Measurements from ENCODE around the gene TFAP2B. TPM values are rescaled to one million over a fixed set of nuclear protein-coding genes. Genes with fewer than 3 reads are reported as not detected.

Gene TFAP2B
- total RNA-seq (2022) = not detected in 2 replicates
- not detected for Bru-seq, nascent RNA
- not detected for BruChase-seq, experiment 1, labeled RNA remaining after a 6-hour chase
- not detected for BruChase-seq, experiment 2, labeled RNA remaining after a 2-hour chase
- long read RNA-seq = 0 reads

GRCh38 chr6:50818673-50819072 is at the start of gene TFAP2B:
Gene TFAP2B (plus strand): TSS chr6:50818871. CDS start chr6:50818892, 21 bp downstream.
- Mint-ChIP-seq H3K4me3 (ENCODE audit: low read depth, unreplicated experiment) (peak within 1 kb of the TSS; percentile 79), H3K27ac (ENCODE audit: unreplicated experiment) (no peak within 1 kb of the TSS), H3K9me3 (ENCODE audit: low read depth, unreplicated experiment) (no peaks in the 10 kb centered on the region), H3K36me3 (ENCODE audit: insufficient read depth, unreplicated experiment) (peaks cover 8% of the 10 kb centered on the region), H3K27me3 (ENCODE audit: unreplicated experiment) (peaks cover 87% of the 10 kb centered on the region), H3K4me1 (ENCODE audit: low read depth, unreplicated experiment) (peaks cover 31% of the 10 kb centered on the region)
- no peak for DNase-seq
- TF ChIP-seq CTCF (IDR thresholded peaks at IDR 0.05; ENCODE audit: unreplicated experiment) = no peak
- intact Hi-C loops (cut with micrococcal nuclease; ENCODE audit: unreplicated experiment) = loop anchor here (10.0 kb wide), 4 partner anchors 206 to 1206 kb away; no protein-coding TSS in a partner anchor
- CTCF ChIA-PET = no interaction called here
- no TSS peak for BruUV-seq (replicated peaks)

- Mint-ChIP-seq H3K4me1 (ENCODE audit: low read depth, unreplicated experiment) (no peaks in the 10 kb centered on the region), H3K4me3 (ENCODE audit: low read depth, unreplicated experiment) (no peak overlapping the region), H3K36me3 (ENCODE audit: insufficient read depth, unreplicated experiment) (no peaks in the 10 kb centered on the region), H3K27ac (ENCODE audit: unreplicated experiment) (no peak overlapping the region), H3K9me3 (ENCODE audit: low read depth, unreplicated experiment) (peaks cover 3% of the 10 kb centered on the region), H3K27me3 (ENCODE audit: unreplicated experiment) (no peaks in the 10 kb centered on the region)
- DNase-seq = no peak
- no peak for TF ChIP-seq CTCF (IDR thresholded peaks at IDR 0.05; ENCODE audit: unreplicated experiment)
- CTCF ChIA-PET = no interaction called here
- intact Hi-C loops (cut with micrococcal nuclease; ENCODE audit: unreplicated experiment) = no loop called here
- no TSS peak for BruUV-seq (replicated peaks)
Measured at GRCh38 chr6:50778696-50779095, 40.0 kb upstream of the TFAP2B start.

- BruUV-seq (replicated peaks) = no TSS peak
- Mint-ChIP-seq H3K9me3 (ENCODE audit: low read depth, unreplicated experiment) (peaks cover 3% of the 10 kb centered on the region), H3K27me3 (ENCODE audit: unreplicated experiment) (no peaks in the 10 kb centered on the region), H3K36me3 (ENCODE audit: insufficient read depth, unreplicated experiment) (no peaks in the 10 kb centered on the region), H3K4me3 (ENCODE audit: low read depth, unreplicated experiment) (no peak overlapping the region), H3K4me1 (ENCODE audit: low read depth, unreplicated experiment) (no peaks in the 10 kb centered on the region), H3K27ac (ENCODE audit: unreplicated experiment) (no peak overlapping the region)
- DNase-seq = no peak
- intact Hi-C loops (cut with micrococcal nuclease; ENCODE audit: unreplicated experiment) = no loop called here
- TF ChIP-seq CTCF (IDR thresholded peaks at IDR 0.05; ENCODE audit: unreplicated experiment) = no peak
- CTCF ChIA-PET = no interaction called here
Measured at GRCh38 chr6:50780382-50780781, 38.3 kb upstream of the TFAP2B start.

GRCh38 chr6:50785921-50786320 is 32.8 kb upstream of the TFAP2B start:
- no TSS peak for BruUV-seq (replicated peaks)
- H3K4me1 Mint-ChIP-seq (ENCODE audit: low read depth, unreplicated experiment) = no peaks in the 10 kb centered on the region
- TF ChIP-seq CTCF (IDR thresholded peaks at IDR 0.05; ENCODE audit: unreplicated experiment) = no peak
- intact Hi-C loops (cut with micrococcal nuclease; ENCODE audit: unreplicated experiment) = no loop called here
- H3K36me3 Mint-ChIP-seq (ENCODE audit: insufficient read depth, unreplicated experiment) = no peaks in the 10 kb centered on the region
- H3K27ac Mint-ChIP-seq (ENCODE audit: unreplicated experiment) = no peak overlapping the region
- DNase-seq = no peak
- H3K9me3 Mint-ChIP-seq (ENCODE audit: low read depth, unreplicated experiment) = peaks cover 3% of the 10 kb centered on the region
- no peak overlapping the region for H3K4me3 Mint-ChIP-seq (ENCODE audit: low read depth, unreplicated experiment)
- CTCF ChIA-PET = no interaction called here
- H3K27me3 Mint-ChIP-seq (ENCODE audit: unreplicated experiment) = no peaks in the 10 kb centered on the region
